Renal pelvis (tissue), 4 donors: ENCODE results near the gene RPRD1B. TPM values are rescaled to one million over a fixed set of nuclear protein-coding genes. Genes with fewer than 3 reads are reported as not detected.
A peak's percentile ranks its signal among the peaks of the same experiment; 100 is the strongest.

ENCODE experiments used
- DNase-seq: peaks from one replicate; pipeline ENCODE4 v3.0.0-alpha.2; 2013
- polyA plus RNA-seq, 3 donors: library from polyadenylated mRNA; unstranded; fragments of 120-200 nt; gene quantifications; one replicate each; pipeline ENCODE4 v1.2.1, GENCODE V29; 2013; ENCODE audit not compliant: insufficient read length in 3 of 3

Gene RPRD1B
- polyA plus RNA-seq, 3 donors, result 34.0 to 43.6 (median 42.5) TPM

DNA sequence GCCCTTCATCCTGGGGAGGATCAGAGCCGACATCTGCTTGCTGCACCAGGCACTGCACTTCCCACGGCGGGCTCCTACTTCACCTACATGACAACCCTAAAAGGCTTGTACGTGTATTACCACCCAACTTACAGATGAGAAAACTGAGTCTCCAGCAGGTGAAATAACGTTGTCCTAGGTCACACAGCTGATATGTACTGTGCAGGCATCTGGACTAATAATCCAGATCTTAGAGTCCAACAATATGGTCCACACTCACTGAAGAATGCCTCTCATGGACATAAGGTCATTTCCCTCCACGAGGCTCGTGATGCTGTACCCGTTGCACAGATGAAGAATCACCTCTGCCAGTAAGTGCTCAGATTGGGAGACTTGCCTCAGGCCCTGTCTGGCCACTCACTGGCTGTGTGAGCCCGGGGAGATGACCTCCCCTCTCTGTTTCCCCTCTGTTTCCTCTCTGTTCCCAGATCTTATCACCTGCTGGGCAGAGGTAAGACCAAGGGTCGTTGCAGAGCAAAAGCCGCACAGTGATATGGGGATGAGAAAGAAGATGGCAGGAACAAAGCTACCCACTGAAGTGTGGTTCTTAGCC lies 99.5 kb downstream of the RPRD1B start:
- DNase-seq, result no peak

GRCh38 chr20:38133680-38134426 lies 100.3 kb downstream of the RPRD1B start:
- no peak for DNase-seq

GRCh38 chr20:38134427-38135270 lies 101.1 kb downstream of the RPRD1B start:
- DNase-seq, result peak; percentile 56

GRCh38 chr20:38135271-38135650 lies 101.7 kb downstream of the RPRD1B start:
- no peak for DNase-seq

- no peak for DNase-seq
These were observed 102.3 kb downstream of the RPRD1B start for GRCh38 chr20:38135651-38136420.

- no peak for DNase-seq
These were observed 103.1 kb downstream of the RPRD1B start for GRCh38 chr20:38136421-38137245.

GRCh38 chr20:38137441-38138037 lies 104.0 kb downstream of the RPRD1B start:
- DNase-seq, result no peak

DNA sequence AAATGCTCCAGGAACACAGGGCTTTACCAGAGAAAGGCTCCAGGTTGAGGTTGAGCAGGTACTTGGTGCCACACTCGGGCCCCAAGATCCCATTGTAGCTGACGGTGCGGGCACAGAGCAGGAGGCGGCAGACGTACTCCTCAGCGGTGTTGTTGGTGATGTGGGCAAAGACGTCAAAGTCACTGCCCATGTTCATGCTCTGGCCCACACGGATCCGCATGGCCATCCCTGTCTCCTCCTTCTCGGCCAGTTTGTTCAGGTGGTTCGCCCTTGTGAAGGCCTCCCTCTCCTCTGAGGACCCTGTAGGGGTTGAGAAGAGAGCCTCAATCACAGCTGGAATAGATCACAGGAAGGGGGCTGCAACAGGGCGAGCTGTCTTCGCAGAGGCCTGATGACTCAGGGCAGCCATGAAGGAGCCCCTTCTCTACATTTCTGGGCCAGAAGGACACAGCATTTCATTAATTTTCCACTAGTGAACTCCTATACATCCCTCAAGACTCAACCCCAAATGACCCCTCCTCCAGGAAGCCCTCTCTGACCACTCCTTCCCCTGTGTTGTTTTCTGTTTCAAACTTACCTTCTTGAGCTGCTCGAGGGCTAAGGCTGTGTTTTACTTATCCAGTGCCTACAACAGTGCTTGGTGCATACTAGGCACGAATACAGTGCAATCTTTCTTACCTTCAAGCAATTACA lies 104.7 kb downstream of the RPRD1B start:
- no peak for DNase-seq

DNA sequence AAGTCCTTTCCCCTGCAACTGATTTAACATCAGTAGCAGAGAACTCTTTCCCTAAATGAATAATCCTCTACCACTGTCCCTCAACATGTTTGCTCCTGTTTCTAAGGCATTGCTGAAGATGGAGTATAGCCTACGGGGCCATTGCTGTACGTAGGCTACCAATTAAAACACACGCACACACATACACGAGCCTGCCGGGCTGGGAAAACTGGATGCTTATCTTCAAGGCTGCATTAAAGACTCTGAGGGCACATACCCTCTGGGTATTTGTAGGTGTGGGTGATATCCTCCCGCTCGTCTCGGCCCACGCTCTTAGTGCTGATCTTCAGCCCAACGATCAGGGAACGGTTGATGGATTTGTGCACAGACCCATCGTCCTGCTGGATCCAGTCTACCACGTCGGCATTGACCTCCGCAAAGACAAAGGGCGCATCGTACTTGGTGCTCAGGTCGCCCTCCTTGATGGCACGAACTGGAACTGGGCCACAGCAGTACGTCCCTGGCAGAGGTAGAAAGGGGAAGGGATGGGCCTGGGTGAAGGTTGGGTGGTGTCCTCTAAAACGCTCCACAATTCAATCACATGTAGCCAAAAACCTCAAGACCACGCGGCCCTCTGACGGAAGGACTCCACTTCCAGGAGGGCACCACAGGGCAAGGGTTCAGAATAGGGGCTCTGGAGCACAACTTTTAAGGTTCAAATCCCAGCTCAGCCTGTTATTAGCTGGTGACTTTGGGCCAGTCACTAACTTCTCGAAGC lies 105.8 kb downstream of the RPRD1B start:
- no peak for DNase-seq

DNA sequence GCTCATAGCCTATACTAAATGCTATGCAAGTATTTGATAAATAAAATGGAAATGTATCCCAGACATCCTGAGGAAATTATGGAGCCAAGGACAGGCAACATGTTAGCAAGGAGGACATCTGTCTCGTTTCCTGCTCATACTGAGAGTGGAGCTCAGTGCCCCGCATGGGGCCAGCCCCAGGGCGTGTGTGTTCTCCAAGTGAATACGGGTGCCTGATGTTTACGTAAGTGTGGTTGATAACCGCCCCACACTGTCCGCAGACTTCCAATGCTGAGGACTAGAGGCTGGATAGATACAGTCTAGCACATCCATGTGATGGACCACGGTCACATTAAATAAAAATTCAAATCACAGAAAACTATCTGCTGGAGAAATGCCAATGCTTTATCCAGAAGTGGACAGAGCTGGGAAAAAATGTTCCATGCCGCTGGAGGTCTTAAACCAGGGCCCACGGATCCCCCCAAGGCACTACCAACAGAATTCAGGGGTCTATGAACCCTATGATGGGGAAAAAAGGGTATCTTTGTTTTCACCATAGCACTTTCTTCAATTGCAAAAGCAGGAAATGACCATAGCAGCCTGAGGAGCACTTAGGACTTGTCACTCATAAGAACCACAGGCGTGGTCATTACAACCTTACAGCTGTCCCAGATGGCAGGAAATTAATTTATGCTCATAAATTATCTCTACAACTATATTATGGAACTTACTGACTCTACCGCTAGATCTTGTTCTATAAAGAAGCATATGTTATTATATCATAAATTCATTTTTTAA lies 106.6 kb downstream of the RPRD1B start:
- no peak for DNase-seq

- no peak for DNase-seq
These were observed 107.8 kb downstream of the RPRD1B start for GRCh38 chr20:38141204-38141888.

Other genes with a start within 250 kb of the RPRD1B start
- gene VSTM2L, start 130.6 kb upstream of the RPRD1B start, polyA plus RNA-seq, result 1 to 10 TPM; 1.5 to 3.5 (median 2.1) TPM
- 10 to 100 TPM; 28.7 to 37.1 (median 35.5) TPM for gene TTI1, start 290 bp upstream of the RPRD1B start, polyA plus RNA-seq
- gene TGM2, start 131.5 kb downstream of the RPRD1B start, polyA plus RNA-seq, result 10 to 100 TPM; 39.1 to 45.5 (median 42.3) TPM
- gene KIAA1755, start 227.0 kb downstream of the RPRD1B start, polyA plus RNA-seq, result 1 to 10 TPM; 2.0 to 3.1 (median 2.8) TPM